Left renal pelvis (tissue), 4 donors: ENCODE results near the gene C9orf43. TPM values are rescaled to one million over a fixed set of nuclear protein-coding genes. Genes with fewer than 3 reads are reported as not detected.
A peak's percentile ranks its signal among the peaks of the same experiment; 100 is the strongest.
"Not testable (repeated sequence)": the region's sequence is repeated elsewhere in the genome, so short reads cannot be mapped to it uniquely, and the experiment has no call there.

Experiments
- DNase-seq, 4 donors: peaks; one replicate each; pipeline ENCODE4 v3.0.0-alpha.2; 2013; ENCODE audit warnings: low read depth in 4 of 4, low spot score in 3 of 4
- polyA plus RNA-seq, 4 donors: library from polyadenylated mRNA; unstranded; fragments of 120-200 nt; gene quantifications; one replicate each; pipeline ENCODE4 v1.2.1, GENCODE V29; 2013; ENCODE audit not compliant: insufficient read length in 4 of 4

C9orf43 gene
- polyA plus RNA-seq, 4 donors = 0.34 to 0.95 (median 0.93) TPM

DNA sequence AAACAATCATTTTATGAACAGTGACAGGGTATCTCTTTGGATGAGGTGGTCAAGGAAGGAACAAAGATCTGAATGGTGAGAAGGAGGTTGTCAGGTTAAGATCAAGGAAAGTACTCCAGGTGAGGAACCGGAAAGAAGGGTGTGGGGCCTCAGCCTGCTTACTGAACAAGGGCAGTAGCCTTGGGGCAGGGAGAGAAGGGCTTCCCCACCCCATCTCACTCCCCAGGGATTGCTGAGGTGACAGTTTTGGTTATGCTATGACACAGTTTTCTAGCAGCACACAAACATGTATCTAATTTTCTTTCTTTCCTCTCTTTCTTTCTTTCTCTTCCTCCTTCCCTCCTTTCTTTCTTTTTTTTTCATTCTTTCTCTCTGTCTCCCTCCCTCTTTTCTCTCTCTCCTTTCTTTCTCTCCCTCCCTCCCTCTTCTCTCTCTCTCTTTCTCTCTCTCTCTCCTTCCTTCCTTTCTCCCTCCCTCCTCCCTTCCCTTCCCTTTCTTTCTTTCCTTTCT lies 29.6 kb upstream of the C9orf43 start:
- DNase-seq = no peak

DNA sequence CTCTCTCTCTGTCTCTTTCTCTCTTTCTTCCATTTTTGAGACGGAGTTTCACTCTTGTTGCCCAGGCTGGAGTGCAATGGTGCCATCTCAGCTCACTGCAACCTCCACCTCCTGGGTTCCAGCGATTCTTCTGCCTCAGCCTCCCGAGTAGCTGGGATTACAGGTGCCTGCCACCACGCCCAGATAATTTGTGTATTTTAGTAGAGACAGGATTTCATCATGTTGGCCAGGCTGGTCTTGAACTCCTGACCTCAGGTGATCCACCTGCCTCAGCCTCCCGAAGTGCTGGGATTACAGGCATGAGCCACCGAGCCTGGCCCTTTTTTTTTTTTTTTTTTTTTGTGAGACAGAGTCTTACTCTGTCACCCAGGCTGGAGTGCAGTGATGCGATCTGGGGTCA lies 29.1 kb upstream of the C9orf43 start:
- not testable (repeated sequence) for DNase-seq

GRCh38 chr9:113381909-113382411 lies 28.6 kb upstream of the C9orf43 start:
- DNase-seq = no peak

- DNase-seq = no peak
These were observed 23.8 kb upstream of the C9orf43 start for GRCh38 chr9:113386571-113387393.

- no peak for DNase-seq
These were observed 22.9 kb upstream of the C9orf43 start for GRCh38 chr9:113387560-113388230.

DNA sequence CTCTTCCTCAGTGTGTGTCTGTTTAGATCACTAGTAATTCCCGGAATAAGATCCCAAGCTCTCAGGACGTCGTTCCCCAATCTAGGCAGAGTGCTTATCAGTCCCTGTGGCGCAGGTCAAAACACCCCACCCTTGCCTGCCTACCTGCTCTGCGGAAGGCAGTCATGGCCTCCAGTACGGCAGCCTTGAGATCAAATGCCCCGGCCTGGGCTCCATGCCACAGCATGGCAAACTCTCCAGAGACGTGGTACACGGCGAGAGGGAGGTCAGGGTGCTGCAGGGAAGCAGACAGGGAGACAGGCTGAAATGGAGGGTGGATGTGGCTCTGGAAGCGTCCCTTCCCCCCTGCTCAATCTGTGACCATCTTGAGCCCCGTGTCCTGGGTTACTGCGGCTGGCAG lies 21.7 kb upstream of the C9orf43 start:
- no peak for DNase-seq

GRCh38 chr9:113389451-113389850 lies 21.1 kb upstream of the C9orf43 start:
- DNase-seq = no peak

GRCh38 chr9:113390192-113390960 lies 20.2 kb upstream of the C9orf43 start:
- DNase-seq = no peak

- DNase-seq = no peak
These were observed 18.6 kb upstream of the C9orf43 start for GRCh38 chr9:113391917-113392316.

- no peak for DNase-seq
These were observed 17.3 kb upstream of the C9orf43 start for GRCh38 chr9:113393281-113393680.

DNA sequence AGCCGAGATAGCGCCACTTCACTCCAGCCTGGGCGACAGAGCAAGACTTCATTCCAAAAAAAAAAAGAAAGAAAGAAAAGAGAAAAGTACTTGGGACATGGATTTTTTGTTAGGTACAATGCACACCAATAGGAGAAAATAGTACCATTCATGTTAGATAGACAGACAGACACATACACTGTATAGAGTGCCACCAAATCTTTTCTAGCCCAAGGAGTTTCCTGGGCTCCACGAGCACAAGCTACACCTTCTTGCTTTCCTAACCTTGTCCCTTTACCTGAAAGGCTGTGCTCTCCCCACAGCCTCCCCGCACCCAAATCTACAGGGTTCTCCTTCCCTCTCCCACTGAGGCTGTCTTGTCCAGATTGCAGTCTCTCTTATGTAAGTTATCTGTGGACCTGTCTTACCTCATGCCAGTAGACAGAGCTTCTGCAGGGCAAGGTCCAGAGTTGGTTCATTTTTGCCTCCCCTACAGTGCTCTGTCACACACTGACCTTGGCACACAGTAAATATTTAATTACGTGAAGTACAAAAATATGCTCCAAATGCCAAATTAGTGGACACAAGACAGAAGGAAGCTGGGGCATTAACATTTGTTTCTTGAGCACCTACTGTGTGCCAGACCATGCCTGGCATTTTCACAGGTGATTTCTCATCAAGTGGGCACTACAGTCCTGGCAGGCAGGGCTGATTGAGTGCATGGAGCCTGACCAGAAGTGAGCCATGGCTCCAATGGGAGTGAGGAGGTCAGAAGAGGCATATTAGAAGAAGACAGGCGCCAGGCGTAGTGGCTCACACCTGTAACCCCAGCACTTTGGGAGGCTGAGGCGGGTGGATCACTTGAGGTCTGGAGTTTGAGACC lies 15.3 kb upstream of the C9orf43 start:
- DNase-seq = no peak

DNA sequence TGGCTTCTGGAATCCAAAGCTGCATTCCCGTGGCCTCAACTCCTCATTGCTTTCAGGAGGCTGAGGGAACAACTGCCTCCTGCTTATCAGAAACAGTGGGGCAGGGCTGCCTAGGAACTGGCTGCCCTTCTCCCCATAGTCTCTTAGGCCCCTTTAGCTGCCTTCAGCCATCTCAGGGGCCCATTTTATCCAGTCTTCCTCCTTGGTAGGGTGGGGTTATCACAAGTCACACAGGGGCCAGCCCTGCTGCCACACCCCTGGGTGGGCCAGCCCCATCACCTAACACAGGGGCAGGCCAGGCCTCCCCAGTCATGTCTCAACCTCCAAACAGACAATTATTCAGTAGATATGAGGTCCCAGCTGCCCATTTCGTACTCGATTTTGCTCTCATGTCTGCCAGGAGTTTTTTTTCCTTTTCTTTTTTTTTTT lies 13.3 kb upstream of the C9orf43 start:
- DNase-seq = no peak

DNA sequence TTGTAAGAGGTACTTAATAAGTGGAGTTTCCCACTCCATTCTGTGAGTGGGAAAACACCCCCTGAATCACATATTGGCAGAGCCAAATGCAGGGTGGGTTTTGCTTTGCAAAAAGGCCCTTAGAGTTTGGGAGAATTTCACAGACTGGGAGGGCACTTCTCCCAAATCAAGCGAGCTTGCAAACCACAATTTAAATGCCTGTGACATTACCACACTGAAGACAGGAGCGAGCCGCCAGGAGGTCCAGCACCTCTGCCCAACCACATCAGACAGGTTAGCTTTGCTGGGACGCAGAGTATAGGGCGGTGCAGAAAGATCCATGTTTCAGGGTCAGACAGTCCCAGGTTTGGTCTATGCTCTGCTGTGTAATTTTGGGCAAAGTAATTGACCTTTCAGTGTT lies 11.8 kb upstream of the C9orf43 start:
- no peak for DNase-seq

DNA sequence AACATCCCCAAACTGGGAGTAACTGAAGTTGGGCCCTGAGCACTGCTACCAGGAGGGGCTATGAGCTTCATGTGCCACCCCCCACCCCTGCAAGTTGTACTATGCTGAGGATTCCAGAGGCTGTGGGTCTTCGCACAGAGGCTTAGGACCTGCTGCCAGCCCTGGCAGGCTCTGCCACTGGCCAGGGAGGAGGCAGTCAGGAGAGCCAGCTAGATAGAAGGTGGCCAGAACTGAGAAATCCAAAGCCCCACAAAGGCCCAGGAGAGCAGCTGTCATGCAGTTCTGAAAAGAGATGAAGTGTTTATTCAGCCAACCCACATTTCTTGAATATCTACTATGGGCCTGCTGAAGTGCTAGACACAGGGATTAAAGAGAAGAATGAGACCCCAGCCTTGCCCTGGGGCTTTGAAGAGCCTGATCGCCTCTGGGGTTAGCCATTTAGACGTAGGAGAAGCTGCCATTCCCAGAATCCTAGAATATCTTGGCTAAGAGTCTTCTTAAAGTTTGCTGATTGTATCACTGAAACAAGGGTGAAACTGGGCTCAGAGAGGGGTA lies 10.8 kb upstream of the C9orf43 start:
- no peak for DNase-seq

GRCh38 chr9:113401027-113401792 lies 9.3 kb upstream of the C9orf43 start, which contains the start of gene ALAD:
TSS of gene ALAD (minus strand) at chr9:113401284. CDS start at chr9:113393559, 7,725 bp downstream.
- DNase-seq = peak; percentile 94 to 98 (median 97)

GRCh38 chr9:113403646-113404045 lies 6.9 kb upstream of the C9orf43 start:
- DNase-seq = no peak

DNA sequence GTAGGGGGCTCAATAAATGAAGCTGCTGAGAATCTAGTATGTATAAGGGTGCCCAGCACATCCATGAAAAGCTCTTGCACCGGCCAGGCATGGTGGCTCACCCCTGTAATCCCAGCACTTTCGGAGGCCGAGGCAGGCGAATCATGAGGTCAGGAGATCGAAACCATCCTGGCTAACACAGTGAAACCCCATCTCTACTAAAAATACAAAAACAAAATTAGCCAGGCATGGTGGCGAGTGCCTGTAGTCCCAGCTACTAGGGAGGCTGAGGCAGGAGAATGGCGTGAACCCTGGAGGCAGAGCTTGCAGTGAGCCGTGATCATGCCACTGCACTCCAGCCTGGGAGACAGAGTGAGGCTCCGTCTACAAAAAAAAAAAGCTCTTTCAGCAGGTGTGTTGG lies 4.2 kb upstream of the C9orf43 start:
- DNase-seq = not testable (repeated sequence)

GRCh38 chr9:113406873-113407511 lies 3.6 kb upstream of the C9orf43 start:
- DNase-seq = peak in 1 of 4 donors; percentile 47
